ENCODE measurements around the gene BMP8B. TPM values are rescaled to one million over a fixed set of nuclear protein-coding genes. Genes with fewer than 3 reads are reported as not detected.

BMP8B gene
- total and polyA plus RNA-seq, 4 donors: 0.08 to 0.19 (median 0.18) TPM

- TF ChIP-seq CTCF (IDR thresholded peaks at IDR 0.05; ENCODE audit: low read depth, low read length, missing input control): no peak
- TF ChIP-seq ATF3 (IDR thresholded peaks at IDR 0.05): no peak
- no peak for TF ChIP-seq RXRA (IDR thresholded peaks at IDR 0.05)
- no peak for TF ChIP-seq YY1 (IDR thresholded peaks at IDR 0.05)
- TF ChIP-seq NR2F2 (IDR thresholded peaks at IDR 0.05): no peak
Observed at GRCh38 chr1:39782103-39782502, 6.6 kb downstream of the BMP8B start (continued).

GRCh38 chr1:39781349-39781715 is 7.3 kb downstream of the BMP8B start:
- no peaks in the 10 kb centered on the region for H3K9me3 ChIP-seq (ENCODE audit: control insufficient read depth in 4 of 4, low read length in 3 of 4)
- no peaks in the 10 kb centered on the region for H3K4me1 ChIP-seq (ENCODE audit: control insufficient read depth in 4 of 4, insufficient read depth in 4 of 4, low read length in 3 of 4)
- no peaks in the 10 kb centered on the region for H3K36me3 ChIP-seq (ENCODE audit: control insufficient read depth in 4 of 4, insufficient read depth in 3 of 4, low read depth in 1 of 4, low read length in 3 of 4)
- H3K9ac ChIP-seq (ENCODE audit: low read depth in 1 of 2, low read length in 2 of 2): no peak overlapping the region
- no peaks in the 10 kb centered on the region for H3K27me3 ChIP-seq (ENCODE audit: control insufficient read depth in 4 of 4, insufficient read depth in 4 of 4, low read length in 3 of 4)
- no peak overlapping the region for H3K27ac ChIP-seq (ENCODE audit: low read depth in 1 of 2, low read length in 2 of 2)
- TF ChIP-seq HNF4A (conservative IDR thresholded peaks at IDR 0.05) (no peak), YY1 (IDR thresholded peaks at IDR 0.05) (no peak), RXRA (IDR thresholded peaks at IDR 0.05) (no peak), SP1 (IDR thresholded peaks at IDR 0.05) (no peak), REST (IDR thresholded peaks at IDR 0.05) (no peak), JUND (IDR thresholded peaks at IDR 0.05) (no peak), NR2F2 (IDR thresholded peaks at IDR 0.05) (no peak), EGR1 (IDR thresholded peaks at IDR 0.05; ENCODE audit: low read depth in 2 of 2) (no peak), FOXA1 (IDR thresholded peaks at IDR 0.05) (no peak), ATF3 (IDR thresholded peaks at IDR 0.05) (no peak), FOXA2 (IDR thresholded peaks at IDR 0.05) (no peak), ZBTB33 (IDR thresholded peaks at IDR 0.05) (no peak), RAD21 (IDR thresholded peaks at IDR 0.05) (no peak), TAF1 (conservative IDR thresholded peaks at IDR 0.05) (no peak), MAX (IDR thresholded peaks at IDR 0.05) (no peak), GABPA (IDR thresholded peaks at IDR 0.05 in 1 of 2, conservative IDR thresholded peaks at IDR 0.05 in 1 of 2) (no peak), CTCF (IDR thresholded peaks at IDR 0.05; ENCODE audit: low read depth, low read length, missing input control) (no peak), HNF4G (IDR thresholded peaks at IDR 0.05) (no peak)
- no peak overlapping the region for H3K4me3 ChIP-seq (ENCODE audit: low read depth in 1 of 3, low read length in 3 of 3)
- no peak for DNase-seq (ENCODE audit: low spot score)
- WGBS: 84% methylated on average over 2 of the region's 2 CpGs

Measured in liver (tissue), 9 donors.